Measurements from ENCODE around the gene RARG.

Gene RARG

GRCh38 chr12:53223389-53224060 lies 8.5 kb downstream of the RARG start:
- peak; percentile 90 for DNase-seq

- DNase-seq, result peak; percentile 60
These were observed 9.2 kb downstream of the RARG start for GRCh38 chr12:53222806-53223261.

- DNase-seq, result no peak
These were observed 9.8 kb downstream of the RARG start for GRCh38 chr12:53222170-53222721.

GRCh38 chr12:53221203-53222080 lies 10.6 kb downstream of the RARG start:
- peak; percentile 91 for DNase-seq

GRCh38 chr12:53220694-53221202 lies 11.3 kb downstream of the RARG start:
- DNase-seq, result peak; percentile 99

- DNase-seq, result peak; percentile 84
These were observed 11.9 kb downstream of the RARG start for GRCh38 chr12:53219956-53220693.

- no peak for DNase-seq
These were observed 12.6 kb downstream of the RARG start for GRCh38 chr12:53219292-53219955.

GRCh38 chr12:53218551-53219291 lies 13.3 kb downstream of the RARG start:
- no peak for DNase-seq

- DNase-seq, result no peak
These were observed 14.1 kb downstream of the RARG start for GRCh38 chr12:53217931-53218307.

- DNase-seq, result no peak
These were observed 14.7 kb downstream of the RARG start for GRCh38 chr12:53217051-53217930.

GRCh38 chr12:53215497-53215896 lies 16.5 kb downstream of the RARG start:
- DNase-seq, result no peak

GRCh38 chr12:53214687-53215455 lies 17.1 kb downstream of the RARG start:
- no peak for DNase-seq

GRCh38 chr12:53214221-53214620 lies 17.8 kb downstream of the RARG start:
- no peak for DNase-seq

GRCh38 chr12:53213348-53213747 lies 18.7 kb downstream of the RARG start:
- DNase-seq, result peak; percentile 96

- DNase-seq, result peak; percentile 85
These were observed 19.1 kb downstream of the RARG start for GRCh38 chr12:53212931-53213330.

- DNase-seq, result peak; percentile 75
These were observed 20.3 kb downstream of the RARG start for GRCh38 chr12:53211476-53212381.

- no peak for DNase-seq
These were observed 21.2 kb downstream of the RARG start for GRCh38 chr12:53210843-53211242.

- no peak for DNase-seq
These were observed 23.0 kb downstream of the RARG start for GRCh38 chr12:53208877-53209463.
